GM19193 (cell line): ENCODE results near the gene TBC1D23.

Experiments used
- POLR2A ChIP-seq: IDR thresholded peaks from 4 replicates; pipeline ENCODE4 v1.6.1; 2011; ENCODE audit not compliant: insufficient read depth, insufficient read length; ENCODE audit errors: extremely low read depth

Gene TBC1D23

GRCh38 chr3:100260685-100261484, at the start of gene TBC1D23:
Gene TBC1D23 (plus strand): TSS chr3:100260992. CDS start chr3:100261019, 27 bp downstream.
- TF ChIP-seq POLR2A: peak; percentile 88

DNA sequence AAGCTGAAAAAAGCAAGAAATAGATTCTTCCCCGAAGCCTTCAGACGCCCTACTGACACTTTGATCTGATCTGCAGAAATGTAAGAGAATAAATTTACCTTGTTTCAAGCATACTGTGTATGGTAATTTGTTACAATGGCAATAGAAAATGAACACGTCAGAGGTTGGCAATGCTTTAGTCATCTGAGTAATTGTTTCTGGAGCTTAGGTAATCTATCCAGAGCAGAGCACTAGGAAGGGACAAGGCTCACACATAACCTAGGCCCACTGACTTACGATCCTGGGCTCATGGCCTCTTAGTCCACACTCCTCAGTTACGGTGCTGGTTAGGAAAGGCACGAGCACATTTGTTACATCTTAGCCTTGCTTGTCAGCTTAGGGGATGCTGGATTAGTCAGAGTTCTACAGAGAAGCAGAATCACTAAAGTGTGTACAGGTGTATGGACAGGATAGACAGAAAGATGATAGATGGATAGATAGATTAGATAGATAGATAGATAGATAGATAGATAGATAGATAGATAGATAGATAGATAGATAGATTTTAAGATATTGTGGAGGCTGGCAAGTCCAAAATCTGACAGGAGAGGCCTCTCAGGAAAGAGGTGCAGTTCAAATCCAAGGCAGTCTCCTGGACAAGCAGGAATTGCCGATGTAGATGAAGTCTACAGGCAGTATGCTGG, 46.8 kb upstream of the TBC1D23 start:
- no peak for TF ChIP-seq POLR2A

DNA sequence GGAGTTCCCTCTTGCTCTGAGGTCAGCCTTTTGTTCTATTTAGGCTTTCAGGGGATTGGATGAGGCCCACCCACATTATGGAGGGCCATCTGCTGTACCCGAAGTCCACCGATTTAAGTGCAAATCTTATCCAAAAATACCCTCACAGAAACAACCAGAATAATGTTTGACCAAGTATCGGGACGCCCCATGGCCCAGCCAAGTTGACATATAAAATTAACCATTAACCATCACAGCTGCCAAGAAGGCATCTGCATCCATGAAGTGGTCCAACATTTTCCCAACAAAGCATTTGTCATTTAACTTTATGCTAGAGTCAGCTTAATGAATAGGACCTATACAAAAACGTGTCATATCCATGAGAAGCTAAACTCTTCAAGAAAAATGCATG, 46.2 kb upstream of the TBC1D23 start:
- no peak for TF ChIP-seq POLR2A

GRCh38 chr3:100216713-100217112, 44.1 kb upstream of the TBC1D23 start:
- TF ChIP-seq POLR2A: no peak

DNA sequence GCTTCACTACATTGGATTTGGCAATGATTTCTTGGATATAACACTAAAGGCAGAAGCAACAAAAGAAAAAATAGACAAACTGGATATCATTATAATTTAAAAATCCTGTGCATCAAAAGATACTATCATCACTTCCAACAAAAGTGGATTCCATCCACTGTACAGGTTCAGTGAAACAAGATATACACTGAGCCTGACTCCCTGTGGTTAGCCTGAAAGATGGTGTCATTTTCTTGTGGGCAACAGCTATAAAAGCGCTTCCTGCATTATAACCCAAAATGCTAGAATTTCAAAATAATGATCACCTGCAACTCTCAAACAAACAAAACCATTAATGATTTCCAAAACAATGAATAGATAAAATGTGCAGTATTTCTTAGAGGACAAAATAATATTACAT, 39.6 kb upstream of the TBC1D23 start:
- TF ChIP-seq POLR2A: no peak

DNA sequence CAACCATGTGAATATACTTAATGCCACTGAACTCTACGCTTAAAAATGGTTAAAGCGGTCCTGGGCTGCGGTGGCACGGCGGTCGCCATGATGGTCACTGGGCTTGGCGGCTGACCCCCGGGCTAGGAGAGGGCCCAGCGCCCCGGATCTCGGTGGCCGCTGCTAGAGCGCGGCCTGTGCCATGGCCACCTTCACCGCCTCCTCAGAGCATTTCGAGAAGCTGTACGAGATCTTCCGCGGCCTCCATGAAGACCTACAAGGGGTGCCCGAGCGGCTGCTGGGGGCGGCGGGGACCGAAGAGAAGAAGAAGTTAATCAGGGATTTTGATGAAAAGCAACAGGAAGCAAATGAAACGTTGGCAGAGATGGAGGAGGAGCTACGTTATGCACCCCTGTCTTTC, 35.6 kb upstream of the TBC1D23 start:
- TF ChIP-seq POLR2A: no peak

GRCh38 chr3:100225883-100226282, 34.9 kb upstream of the TBC1D23 start:
- no peak for TF ChIP-seq POLR2A

- TF ChIP-seq POLR2A: no peak
Measured at GRCh38 chr3:100226712-100227429, 33.9 kb upstream of the TBC1D23 start.

GRCh38 chr3:100227511-100227921, 33.3 kb upstream of the TBC1D23 start:
- TF ChIP-seq POLR2A: no peak

DNA sequence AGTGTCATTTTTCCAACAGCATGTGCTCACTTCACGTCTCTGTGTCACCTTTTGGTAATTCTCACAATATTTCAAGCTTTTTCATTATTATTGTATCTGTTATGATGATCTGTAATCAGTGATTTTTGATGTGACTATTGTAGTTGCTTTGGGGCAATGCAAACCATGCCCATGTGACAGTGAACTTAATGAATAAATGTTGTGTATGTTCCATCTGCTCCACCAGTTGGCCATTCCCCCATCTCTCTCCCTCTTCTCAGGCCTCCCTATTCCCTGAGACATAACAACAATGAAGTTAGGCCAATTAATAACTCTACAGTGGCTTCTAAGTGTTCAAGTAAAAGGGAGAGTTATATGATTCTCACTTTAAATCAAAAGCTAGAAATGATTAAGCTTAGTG, 32.5 kb upstream of the TBC1D23 start:
- TF ChIP-seq POLR2A: no peak

DNA sequence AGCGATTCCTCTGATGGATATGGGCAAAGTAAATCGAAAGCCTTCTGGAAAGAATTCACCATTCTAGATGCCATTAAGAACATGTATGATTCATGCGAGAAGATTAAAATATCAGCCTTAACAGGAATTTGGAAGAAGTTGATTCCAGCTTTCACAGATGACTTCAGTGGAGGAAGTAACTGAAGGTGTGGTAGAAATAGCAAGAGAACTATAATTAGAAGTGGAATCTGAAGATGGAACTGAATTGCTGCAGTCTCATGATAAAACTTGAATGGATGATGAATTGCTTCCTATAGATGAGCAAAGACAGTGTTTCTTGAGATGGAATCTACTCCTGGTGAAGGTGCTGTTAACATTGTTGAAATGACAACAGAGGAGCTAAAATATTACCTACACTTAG, 30.1 kb upstream of the TBC1D23 start:
- no peak for TF ChIP-seq POLR2A

GRCh38 chr3:100231668-100232067, 29.1 kb upstream of the TBC1D23 start:
- TF ChIP-seq POLR2A: no peak

DNA sequence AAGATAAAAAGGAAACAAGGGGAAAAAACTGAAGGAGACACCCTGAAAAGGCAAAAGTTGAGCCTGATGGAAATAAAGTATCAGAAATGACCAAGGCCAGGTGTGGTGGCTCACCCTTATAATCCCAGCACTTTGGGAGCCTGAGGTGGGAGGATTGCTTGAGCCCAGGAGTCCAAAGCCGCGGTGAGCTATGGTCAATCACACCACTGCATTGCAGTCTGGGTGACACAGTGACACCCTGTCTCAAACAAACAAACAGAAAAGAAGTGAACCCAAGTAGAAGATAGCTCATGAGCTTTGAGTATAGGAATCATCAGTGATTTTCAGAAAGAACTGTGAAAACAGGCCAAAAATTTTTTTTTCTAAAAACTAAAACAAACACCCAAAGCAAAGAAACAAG, 26.4 kb upstream of the TBC1D23 start:
- no peak for TF ChIP-seq POLR2A

GRCh38 chr3:100238599-100238998, 22.2 kb upstream of the TBC1D23 start:
- TF ChIP-seq POLR2A: no peak

DNA sequence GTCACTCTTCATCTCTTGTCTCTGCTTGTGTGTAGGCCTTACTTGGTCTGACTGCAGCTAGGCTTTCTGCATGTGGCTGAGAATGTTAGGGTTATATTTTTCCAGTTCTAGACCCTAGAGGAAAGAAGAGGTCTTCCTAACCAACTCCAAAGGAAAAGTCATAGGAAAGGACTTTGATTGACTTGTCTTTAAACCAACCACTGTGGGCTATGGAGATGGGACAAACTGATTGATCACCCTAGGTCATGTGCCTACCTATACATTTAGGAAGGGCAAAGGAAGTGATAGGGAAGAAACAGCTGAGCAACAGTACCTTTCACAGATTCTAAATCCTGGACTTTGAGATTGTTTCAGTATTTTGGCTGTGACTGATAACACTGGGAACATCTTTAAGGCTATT, 16.5 kb upstream of the TBC1D23 start:
- TF ChIP-seq POLR2A: no peak
